CD4-positive, alpha-beta T cell treated with Interleukin-6 for 4 hours (primary cell): ENCODE results near the gene SSPN.

Experiments
- DNase-seq: peaks from one replicate; pipeline ENCODE4 v3.0.0-alpha.2; 2020; ENCODE audit warnings: mixed read lengths

SSPN gene

GRCh38 chr12:26268841-26269561 lies 73.6 kb downstream of the SSPN start:
- no peak for DNase-seq

GRCh38 chr12:26269562-26270284 lies 74.3 kb downstream of the SSPN start:
- no peak for DNase-seq

- no peak for DNase-seq
Observed at GRCh38 chr12:26271024-26271423, 75.7 kb downstream of the SSPN start.

- no peak for DNase-seq
Observed at GRCh38 chr12:26271889-26272492, 76.6 kb downstream of the SSPN start.

- DNase-seq = no peak
Observed at GRCh38 chr12:26272851-26273250, 77.5 kb downstream of the SSPN start.

- no peak for DNase-seq
Observed at GRCh38 chr12:26273811-26274210, 78.4 kb downstream of the SSPN start.

GRCh38 chr12:26274441-26275312 lies 79.3 kb downstream of the SSPN start:
- no peak for DNase-seq

GRCh38 chr12:26275313-26276131 lies 80.1 kb downstream of the SSPN start:
- no peak for DNase-seq

GRCh38 chr12:26276709-26277108 lies 81.3 kb downstream of the SSPN start:
- no peak for DNase-seq

GRCh38 chr12:26277506-26278246 lies 82.3 kb downstream of the SSPN start:
- DNase-seq = no peak

- no peak for DNase-seq
Observed at GRCh38 chr12:26278266-26278665, 82.9 kb downstream of the SSPN start.

- DNase-seq = no peak
Observed at GRCh38 chr12:26278666-26279065, 83.3 kb downstream of the SSPN start.

- no peak for DNase-seq
Observed at GRCh38 chr12:26279091-26279490, 83.7 kb downstream of the SSPN start.

GRCh38 chr12:26279908-26280307 lies 84.5 kb downstream of the SSPN start:
- DNase-seq = no peak

GRCh38 chr12:26280869-26281268 lies 85.5 kb downstream of the SSPN start:
- DNase-seq = no peak

- DNase-seq = no peak
Observed at GRCh38 chr12:26281320-26281719, 85.9 kb downstream of the SSPN start.

- no peak for DNase-seq
Observed at GRCh38 chr12:26282339-26282940, 87.1 kb downstream of the SSPN start.

GRCh38 chr12:26283046-26283445 lies 87.7 kb downstream of the SSPN start:
- DNase-seq = no peak

- no peak for DNase-seq
Observed at GRCh38 chr12:26283617-26284016, 88.2 kb downstream of the SSPN start.

- DNase-seq = no peak
Observed at GRCh38 chr12:26285401-26285800, 90.0 kb downstream of the SSPN start.

GRCh38 chr12:26286186-26286585 lies 90.8 kb downstream of the SSPN start:
- DNase-seq = no peak
